NCI-H1694 treated with DMSO at 0.1 percent for 48 hours (cell line): ENCODE data around the gene OR6S1.
"Not testable (repeated sequence)": the region's sequence is repeated elsewhere in the genome, so short reads cannot be mapped to it uniquely, and the experiment has no call there.

Experiments used
- DNase-seq: peaks from one replicate; lab custom pipeline; 2025; lab: John Stamatoyannopoulos, UW

The OR6S1 gene

DNA sequence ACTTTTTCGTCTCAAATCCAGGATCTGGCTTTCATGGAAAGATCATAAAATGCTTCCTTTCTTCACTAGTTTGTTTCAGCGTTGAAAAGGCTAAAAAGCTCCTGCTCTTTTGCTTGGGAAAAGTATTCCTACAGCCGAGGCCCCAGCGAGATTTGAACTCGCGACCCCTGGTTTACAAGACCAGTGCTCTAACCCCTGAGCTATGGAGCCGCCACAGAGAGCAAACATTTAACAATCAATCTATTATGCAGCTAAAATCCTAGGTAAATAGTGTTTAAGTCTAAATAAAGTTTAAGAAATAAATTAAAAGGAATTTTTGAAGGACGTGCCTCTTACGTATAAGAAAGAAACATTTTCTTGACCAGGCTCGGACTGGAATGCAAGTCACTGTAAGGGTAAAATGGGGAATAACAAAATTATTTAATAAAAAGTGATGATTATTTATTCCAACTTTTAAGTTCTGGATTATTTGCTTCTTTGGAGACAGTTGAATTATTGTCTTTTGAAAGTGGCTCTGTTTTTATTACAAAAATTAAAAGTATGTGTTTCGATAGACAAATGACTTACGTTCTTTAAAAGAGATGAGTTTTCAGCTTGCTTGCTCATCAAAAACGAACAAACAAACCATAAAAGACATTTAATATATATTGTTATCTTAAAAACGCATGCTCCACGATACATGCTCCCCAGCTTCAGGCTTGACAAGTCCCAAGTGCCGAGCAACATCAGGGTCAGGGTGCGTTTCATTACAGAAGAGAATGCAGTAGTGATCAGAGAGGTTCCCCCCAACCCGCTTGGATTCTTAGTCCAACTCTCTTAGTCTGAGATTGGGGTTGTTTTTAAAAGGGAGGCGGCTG lies 10.2 kb downstream of the OR6S1 start:
- DNase-seq = peak; percentile 57

DNA sequence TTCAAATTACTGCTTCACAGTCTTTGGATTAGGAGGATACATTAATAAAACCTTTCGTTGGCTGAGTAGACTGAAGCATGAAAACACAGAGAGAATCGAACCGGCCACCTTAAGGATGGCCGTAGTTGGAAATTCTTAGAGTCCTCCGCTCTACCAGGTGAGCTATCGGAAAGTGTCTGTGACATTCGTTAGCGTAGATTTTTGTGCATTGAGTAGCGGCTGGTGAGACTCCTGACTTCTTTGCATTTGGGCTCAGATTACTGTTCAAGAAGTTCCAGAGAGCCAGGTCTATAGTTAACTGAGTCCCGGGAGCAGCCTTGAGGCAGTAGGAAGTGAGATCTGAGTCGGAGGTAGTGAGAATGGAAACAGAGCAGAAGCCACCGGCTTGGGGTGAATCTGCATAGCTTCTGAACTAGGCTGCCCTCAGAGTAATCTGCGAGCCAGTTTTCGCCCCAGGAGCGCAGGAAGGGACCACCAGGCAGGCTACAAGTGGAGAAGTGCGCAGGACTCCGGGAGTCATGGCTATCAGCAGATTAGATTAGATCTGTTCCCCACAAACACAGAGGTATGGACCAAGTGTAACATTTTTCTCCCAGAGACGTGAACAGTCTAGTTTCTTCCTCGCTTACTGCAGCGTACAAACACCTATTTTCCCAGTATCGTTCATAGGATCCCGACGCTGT lies 11.0 kb downstream of the OR6S1 start:
- DNase-seq = peak; percentile 67

DNA sequence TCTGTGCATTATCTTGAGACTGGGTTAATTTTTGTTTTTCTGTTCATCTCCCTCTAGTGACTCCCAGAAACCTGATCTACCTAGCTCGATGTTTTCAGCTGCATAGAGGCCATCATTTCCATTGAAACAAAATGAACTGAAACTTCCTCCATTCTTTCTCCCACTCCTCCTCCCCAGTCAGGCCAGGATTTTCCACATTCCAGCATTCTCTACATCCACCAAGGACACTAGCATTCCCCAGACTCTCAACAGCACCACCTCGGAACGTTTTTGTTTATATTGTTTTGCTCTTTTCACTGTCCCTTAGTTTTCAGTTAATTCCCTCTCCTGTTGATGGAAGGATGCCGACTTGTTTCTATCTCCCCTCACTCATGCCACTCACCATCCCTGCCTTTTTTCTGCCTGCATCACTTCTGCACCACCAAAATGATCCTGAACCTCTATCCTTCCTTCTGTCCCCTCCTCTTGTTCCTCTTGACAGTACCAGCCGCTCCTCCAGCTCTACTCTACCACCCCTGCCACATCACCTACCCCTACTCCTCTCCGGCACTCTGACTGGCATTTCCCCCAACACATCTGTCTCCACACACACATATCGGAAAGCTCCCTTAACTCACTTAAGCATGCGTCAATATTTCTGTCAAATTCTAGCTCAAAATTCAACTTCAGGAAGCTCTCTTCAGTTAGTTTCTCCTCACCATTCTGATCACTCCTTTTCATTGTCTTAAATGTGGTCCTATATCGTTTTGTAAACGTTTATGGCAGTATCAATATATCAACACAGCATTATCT lies 13.2 kb downstream of the OR6S1 start:
- no peak for DNase-seq

DNA sequence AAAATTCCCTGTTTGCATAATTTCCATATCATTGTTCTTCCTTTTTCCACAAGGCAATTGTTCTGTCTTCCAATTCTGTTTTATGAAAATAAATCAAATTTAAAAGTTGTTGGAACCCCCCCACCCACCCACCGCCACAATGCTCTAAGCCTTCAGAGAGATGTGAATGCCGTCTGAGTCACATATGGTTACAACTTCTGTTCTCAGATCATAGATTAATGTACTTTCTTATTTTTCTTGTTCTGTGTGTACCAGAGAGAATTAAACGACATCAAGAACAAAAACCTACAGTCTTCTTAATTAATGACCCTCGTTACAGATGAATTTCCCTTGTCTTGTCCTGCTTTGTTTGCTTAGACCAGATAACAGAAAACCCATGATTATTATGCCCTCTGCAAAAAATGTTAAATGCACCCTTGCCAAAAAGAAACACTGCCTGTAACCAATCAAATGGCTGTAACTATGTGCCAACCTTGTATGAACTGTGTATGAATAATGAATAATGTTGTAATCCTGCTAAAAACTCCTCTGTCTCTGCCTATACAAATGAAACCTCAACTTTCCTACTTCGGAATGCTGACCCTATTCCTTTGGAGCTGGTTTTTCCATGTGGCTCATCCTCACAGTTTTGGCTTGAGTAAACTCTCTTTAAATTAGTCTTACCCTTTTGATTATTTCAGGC lies 14.0 kb downstream of the OR6S1 start:
- DNase-seq = no peak

DNA sequence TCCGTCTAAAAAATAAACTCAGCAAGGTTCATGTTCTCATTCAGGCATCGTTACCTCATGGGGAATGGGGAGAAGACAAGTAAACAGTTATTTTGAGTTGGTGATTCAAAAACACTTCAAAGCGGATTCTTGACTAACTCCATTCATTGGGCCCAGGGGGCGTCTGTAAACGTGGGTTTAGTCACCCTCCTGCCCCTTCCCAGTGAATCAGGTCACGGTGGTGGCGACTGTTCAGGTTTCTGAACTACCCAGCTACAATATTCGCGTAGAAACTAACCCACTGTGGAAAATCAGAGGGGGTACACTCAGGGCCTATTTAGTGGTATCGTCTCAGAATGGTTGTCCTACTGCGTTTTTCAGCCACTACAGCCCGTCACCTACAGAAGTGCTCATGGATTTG lies 15.2 kb downstream of the OR6S1 start:
- no peak for DNase-seq

DNA sequence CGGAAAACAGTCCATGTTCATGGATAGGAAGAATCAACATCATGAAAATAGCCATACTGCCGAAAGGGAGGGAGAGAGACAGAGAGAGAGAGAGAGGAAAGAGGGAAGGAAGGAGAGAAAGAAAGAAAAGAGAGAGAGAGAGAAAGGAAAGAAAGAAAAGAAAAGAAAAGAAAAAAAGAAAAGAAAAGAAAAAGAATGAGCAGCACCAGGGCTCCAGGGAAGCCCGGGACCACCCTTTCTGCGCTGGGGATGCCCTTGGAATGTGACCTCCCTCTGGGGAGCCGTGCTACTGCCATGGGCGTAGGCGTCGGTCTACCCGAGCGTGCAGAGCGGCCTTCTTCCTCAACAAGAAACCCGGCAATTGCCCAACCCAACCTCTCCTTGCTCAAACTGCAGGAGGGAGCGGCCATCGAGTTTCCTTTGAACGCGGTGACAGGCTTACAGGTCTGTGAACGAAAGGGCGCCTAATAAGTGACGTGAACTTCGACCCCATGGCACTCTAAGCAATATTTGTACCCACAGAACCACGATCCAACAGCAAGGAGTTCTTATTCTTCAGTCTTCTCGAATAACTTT lies 16.9 kb downstream of the OR6S1 start:
- DNase-seq = no peak

DNA sequence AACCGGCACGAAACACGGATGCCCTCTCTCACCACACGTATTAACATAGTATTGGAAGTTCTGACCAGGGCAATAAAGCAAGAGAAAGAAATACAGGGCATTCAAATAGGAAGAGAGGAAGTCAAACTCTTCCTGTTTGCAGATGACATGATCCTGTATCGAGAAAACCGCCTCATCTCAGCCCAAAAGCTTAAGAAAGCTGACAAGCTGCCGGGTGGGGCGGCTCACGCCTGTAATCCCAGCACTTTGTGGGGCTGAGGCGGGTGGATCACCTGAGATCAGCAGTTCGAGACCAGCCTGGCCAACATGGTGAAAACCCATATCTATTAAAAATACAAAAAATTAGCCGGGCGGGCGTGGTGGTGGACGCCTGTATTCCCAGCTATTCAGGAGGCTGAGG lies 17.7 kb downstream of the OR6S1 start:
- DNase-seq = no peak

DNA sequence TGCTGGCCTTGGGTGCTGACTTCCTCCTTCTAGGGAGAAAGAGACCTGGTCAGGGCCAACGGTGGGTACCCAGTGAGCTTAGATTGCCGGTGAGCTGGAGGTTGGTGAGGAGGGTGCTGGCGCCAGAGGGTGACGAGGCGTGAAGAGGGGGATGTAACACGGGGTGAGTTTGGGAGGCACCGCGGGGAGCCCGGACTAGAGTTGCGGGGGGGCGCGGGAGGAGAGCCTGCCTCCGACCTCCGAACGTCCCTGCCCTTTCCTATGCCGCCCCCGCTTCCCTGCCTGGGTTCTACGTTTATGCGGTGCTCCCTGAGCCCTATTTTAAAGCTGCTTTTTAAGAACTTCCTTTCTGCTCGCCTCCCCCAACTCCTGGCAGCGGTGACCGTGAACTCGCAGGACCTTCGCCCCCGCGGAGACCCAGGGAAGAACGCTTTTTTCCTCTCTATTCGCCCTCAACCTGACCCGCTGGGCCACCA lies 18.6 kb downstream of the OR6S1 start:
- DNase-seq = no peak

DNA sequence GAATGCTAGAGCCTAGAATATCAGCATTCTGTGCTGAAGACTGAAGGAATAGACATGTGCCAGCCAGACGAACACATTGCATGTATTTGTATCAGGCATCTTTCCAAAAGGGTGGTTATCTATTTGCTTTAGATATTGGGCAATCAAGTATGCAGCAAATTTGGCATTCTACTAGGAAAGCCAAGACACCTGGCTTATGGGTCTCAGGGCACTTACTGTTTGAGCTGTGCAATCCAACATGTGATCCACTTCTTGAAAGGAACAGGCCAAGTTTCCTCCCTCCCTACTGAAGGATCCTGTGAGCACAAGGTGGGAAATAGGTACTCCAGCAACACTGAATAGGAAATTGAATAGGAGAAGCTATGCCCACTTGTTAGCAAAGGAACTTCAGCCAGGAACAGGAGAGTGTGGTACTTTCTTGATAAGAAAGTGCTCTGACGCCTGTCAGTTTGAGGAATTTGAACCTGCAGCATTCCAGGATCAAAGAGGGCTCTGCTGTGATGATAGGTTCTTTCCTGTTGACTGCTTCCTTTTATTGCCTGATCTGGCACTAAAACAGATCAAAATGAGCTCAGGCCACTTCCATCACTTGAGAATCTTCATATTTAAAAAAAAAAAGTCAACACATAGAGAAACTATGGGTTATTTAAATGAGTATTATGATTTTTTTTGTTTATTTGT lies 20.6 kb downstream of the OR6S1 start:
- DNase-seq = no peak

DNA sequence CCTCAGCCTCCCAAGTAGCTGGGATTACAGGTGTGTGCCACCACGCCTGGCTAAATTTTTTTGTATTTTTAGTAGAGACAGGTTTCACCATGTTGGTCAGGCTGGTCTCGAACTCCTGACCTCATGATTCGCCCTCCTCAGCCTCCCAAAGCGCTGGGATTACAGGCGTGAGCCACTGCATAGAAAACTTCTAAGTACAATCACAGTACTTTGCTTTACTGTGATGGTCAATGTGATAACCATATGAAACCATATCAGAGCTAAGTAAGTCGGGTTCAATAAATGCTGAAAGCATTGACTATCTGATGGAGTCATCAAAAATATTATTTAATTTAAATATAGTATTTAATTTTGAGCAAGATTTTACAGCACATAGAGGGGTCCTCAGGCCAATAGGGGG lies 21.8 kb downstream of the OR6S1 start:
- DNase-seq = not testable (repeated sequence)

DNA sequence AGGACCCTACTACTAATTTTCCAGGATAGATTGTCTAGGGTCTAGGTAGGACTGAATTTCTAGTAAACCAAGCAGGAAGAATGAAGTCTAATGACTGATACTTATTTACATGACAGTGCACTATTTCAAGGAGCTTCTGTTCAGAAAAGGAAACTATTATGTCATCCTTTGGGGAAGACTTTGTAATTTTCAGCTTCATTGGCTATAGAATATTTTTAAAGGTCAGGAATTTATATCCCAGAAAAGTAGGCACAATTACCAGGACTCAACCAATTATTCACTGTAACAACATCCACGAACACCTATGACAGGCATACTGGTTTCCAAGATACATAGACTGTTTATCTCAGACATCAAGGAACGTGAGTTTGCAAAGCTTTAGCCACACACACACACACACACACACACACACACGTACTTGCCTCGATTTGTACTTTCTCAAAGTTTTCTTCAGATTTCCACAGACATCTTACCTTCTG lies 23.2 kb downstream of the OR6S1 start:
- DNase-seq = no peak

DNA sequence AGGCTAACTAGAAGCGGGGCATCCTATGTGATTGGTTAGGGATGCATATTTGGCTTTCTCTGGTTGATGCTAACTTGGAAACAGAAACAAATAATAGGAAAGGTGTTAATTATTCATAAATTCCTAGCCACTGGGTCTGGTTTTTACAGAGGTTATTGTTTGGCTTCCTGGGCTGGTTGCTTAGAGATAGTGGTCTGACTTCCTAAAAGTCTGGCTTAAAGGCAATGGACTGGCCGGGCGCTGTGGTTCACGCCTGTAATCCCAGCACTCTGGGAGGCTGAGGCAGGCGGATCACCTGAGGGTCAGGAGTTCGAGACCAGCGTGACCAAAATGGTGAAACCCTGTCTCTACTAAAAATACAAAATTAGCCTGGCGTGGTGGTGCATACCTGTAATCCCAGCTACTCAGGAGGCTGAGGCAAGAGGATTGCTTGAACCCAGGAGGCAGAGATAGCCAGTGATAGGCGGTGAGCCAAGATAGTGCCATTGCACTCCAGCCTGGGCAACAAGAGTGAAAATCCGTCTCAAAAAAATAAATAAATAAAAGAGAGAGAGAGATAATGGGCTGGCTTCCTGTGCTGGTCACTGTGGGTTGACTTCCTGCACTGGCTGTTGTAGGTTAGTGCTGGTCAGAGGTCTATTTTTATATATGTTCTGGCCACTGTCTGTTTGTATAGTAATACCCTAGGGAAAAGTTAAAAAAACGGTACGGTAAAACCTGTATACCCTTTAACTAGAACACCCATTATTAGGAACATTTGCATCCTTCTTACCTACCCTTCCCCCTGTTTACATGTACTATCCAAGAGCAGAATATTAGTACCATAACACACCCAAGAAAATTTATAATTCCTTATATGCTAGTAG lies 24.1 kb downstream of the OR6S1 start:
- DNase-seq = no peak

DNA sequence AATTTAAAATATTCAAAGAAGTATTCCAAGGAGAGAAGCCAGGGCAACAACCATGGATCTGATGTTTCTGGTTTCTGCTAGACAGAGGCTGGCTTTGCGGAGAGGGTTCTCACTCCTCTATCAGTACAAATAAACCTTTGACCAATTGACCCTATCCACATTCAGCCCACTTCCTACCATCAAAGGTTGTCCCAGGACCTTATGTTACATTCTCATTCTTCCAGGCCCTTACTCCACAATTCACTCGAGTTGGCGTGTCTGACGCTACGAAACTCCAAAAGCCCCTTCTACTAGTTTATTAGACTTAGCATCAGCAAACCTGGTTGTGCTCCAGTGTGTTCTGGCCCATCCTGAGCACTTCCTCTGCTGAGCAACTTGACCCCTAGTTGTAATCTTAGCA lies 25.5 kb downstream of the OR6S1 start:
- DNase-seq = no peak

DNA sequence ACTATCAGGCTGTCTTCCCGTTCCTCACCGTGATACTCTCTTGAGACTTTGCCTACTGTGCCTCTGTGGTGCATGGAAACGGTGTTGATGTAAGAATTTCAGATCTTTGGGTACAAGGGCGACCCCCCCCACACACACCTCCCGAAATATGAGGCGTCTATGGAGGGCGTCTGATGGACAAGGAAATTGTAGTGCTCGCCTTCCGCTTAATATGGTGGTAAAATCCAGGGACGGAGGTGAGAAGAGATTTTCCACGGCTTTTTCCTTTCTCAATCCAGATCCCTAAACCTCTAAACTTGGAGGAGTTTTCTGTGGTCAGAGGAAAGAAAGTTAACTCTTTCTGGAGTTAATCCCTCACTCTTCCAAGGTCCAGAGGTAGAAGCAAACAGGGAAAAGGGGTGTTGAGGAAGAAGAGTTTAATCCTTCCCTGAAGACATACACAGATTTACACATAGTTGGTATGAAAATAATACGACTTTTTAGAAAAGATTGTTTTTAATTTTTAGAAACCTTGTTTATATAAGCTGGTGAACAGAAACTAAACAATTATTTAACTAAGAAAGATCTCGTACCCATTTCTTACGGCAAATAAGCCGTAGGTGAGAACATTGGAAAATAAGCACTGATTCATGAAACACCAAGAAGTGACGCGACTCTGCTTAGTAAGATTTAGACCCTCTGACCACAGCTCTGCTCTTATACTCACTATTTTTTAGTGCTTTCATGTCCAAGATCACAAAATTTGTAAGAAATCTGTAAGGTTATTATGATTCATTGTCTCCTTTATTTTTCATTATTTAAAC lies 27.3 kb downstream of the OR6S1 start:
- DNase-seq = no peak

DNA sequence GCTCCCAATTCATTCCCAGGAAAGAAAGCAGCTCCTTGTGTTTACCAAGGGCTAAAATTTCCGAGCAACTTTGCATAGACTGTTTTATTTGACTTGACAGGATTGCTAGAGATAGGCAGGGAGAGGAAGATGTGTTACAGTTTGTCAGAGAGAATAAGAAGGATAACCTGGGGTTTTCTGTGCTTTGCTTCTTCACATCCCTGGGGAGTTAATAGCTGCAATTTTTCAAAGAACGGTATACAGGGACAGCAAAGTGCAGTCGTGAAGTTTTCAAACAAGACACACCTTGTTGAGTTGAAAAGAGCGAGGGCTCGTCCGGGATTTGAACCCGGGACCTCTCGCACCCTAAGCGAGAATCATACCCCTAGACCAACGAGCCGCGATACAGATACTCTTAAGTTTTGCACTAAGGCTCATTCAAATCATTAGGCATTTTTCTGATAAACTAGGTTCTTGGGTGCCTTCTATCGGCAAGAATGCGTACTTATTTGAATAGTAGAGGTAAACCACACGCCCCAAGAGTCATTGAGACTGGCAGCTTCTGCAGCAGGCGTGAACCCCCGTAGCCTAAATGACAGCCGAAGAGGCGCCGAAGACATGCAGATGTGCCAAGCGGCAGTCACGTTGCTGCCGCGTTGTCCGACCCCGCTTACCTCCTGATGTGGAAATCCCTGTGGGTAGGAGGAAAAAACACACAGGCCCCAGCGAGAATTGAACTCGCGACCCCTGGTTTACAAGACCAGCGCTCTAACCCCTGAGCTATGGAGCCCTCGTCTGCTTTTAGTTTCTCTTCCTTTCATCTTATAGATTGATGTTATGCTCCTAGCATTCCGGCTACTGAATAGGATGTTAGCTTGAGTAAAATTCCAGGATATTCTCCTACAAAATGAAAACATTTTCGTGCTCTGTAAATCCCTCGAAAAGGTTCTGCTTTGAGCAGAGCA lies 28.1 kb downstream of the OR6S1 start:
- DNase-seq = peak; percentile 98

DNA sequence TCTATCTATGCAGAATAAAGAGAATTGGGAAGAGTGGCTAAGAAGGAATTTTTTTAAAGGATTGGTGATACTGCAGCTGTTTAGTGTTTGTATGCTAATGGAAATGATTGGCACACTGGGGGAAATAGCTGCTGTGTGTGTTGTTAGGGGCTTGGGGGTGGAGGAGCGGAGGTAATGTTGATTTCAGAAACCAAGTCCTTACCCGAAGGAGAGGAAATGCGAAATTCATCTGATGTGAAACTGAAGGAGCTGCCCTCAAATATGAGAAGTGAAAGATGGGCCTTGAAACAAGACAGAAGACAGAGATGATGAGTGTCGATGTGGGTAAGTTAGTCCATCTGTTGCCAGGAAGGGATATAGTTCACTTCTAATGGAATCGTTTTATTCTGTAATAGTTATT lies 29.1 kb downstream of the OR6S1 start:
- no peak for DNase-seq

DNA sequence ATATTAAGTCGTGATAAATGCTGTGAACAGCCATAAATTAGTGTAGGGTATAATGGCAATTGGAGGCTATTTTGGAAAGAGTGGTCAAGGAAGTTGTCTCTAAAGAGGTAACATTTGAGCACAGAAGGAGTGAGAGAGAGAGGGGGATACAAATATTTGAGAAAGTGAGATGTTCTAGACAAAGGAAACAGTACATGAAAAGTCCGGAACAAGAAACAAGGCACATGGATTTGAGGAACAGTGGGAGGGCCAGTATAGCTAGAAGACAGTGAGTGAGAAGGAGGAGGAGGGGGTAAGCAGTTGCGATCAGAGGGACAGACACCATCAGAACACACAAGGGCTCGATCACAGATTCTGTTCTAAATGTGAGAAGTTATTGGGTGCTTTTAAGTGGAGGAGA lies 30.2 kb downstream of the OR6S1 start:
- DNase-seq = no peak
